A673 (cell line): ENCODE data around the gene C17orf67. TPM values are rescaled to one million over a fixed set of nuclear protein-coding genes. Genes with fewer than 3 reads are reported as not detected.

Experiments
- BruUV-seq: library from RNA; stranded (reverse); fragments of 400-500 nt; replicated peaks from 2 replicates; lab custom pipeline; 2021; lab: Mats Ljungman, UMichigan
- CTCF ChIA-PET: fragments of 300-600 bp; sonication (Branson Sonifier 250); formaldehyde crosslinking; loops from one replicate; lab custom pipeline; 2022; ENCODE audit warnings: antibody characterized with exemption; lab: Charles Lee
- POLR2A ChIA-PET: fragments of 300-600 bp; sonication (Branson Sonifier 250); formaldehyde crosslinking; loops from one replicate; lab custom pipeline; 2022; ENCODE audit warnings: antibody characterized with exemption; ENCODE audit not compliant: low non-redundant PET; lab: Charles Lee
- DNase-seq: peaks from one replicate; pipeline ENCODE4 v3.0.0-alpha.2; 2015; ENCODE audit warnings: low spot score
- H3K27ac ChIP-seq: fragments of 200-600 bp; sonication (generic); 2 replicates; pipeline ENCODE4 v1.5.1; 2016; ENCODE audit warnings: mixed run types, low read depth, mild to moderate bottlenecking, mixed read lengths, antibody characterized with exemption, low read length; ENCODE audit not compliant: poor library complexity, severe bottlenecking
- H3K27me3 ChIP-seq: fragments of 200-600 bp; sonication (generic); replicated peaks from 2 replicates; pipeline ENCODE4 v1.6.1; 2017; ENCODE audit warnings: mixed run types, low read depth, mild to moderate bottlenecking, mixed read lengths, antibody characterized with exemption, low read length; ENCODE audit not compliant: insufficient read depth, poor library complexity
- H3K36me3 ChIP-seq: fragments of 200-600 bp; sonication (generic); 2 replicates; pipeline ENCODE4 v1.6.1; 2016; ENCODE audit warnings: mixed run types, mild to moderate bottlenecking, mixed read lengths, antibody characterized with exemption, low read length; ENCODE audit not compliant: insufficient read depth, poor library complexity, severe bottlenecking
- H3K4me1 ChIP-seq: fragments of 200-600 bp; sonication (generic); 2 replicates; pipeline ENCODE4 v1.6.1; 2017; ENCODE audit warnings: mixed run types, mild to moderate bottlenecking, mixed read lengths, antibody characterized with exemption, low read length; ENCODE audit not compliant: insufficient read depth, poor library complexity, severe bottlenecking
- H3K4me3 ChIP-seq: fragments of 200-600 bp; sonication (generic); 2 replicates; pipeline ENCODE4 v1.5.1; 2016; ENCODE audit warnings: low read depth, mixed run types, mild to moderate bottlenecking, mixed read lengths, low read length; ENCODE audit not compliant: poor library complexity, severe bottlenecking
- H3K9me3 ChIP-seq: fragments of 200-600 bp; sonication (generic); 2 replicates; pipeline ENCODE4 v1.6.1; 2016; ENCODE audit warnings: mixed run types, low read depth, mild to moderate bottlenecking, mixed read lengths, antibody characterized with exemption, low read length; ENCODE audit not compliant: poor library complexity, severe bottlenecking
- EZH2 ChIP-seq: fragments of 200-600 bp; sonication (generic); IDR thresholded peaks from 2 replicates; pipeline ENCODE4 v1.6.1; 2017; ENCODE audit warnings: borderline replicate concordance, low read depth, mild to moderate bottlenecking, mixed read lengths, antibody characterized with exemption, low read length; ENCODE audit not compliant: poor library complexity, severe bottlenecking
- intact Hi-C: fragments of 100-400 bp; cut with micrococcal nuclease; formaldehyde crosslinking; loops from one replicate; pipeline ENCODE4 v1.10.0; 2022; ENCODE audit not compliant: unreplicated experiment
- total RNA-seq: library from RNA; stranded (reverse); gene quantifications from 2 replicates; pipeline ENCODE4 v1.2.3, GENCODE V29; 2021
- TF ChIP-seq, protein P1 (sequence below): fragments of 300-800, 200-600 bp; sonication (generic); conservative IDR thresholded peaks from 2 replicates; pipeline ENCODE4 v1.5.1; 2017; ENCODE audit warnings: low read depth, mild to moderate bottlenecking, antibody characterized with exemption, low read length, moderate library complexity, mixed read lengths

The C17orf67 gene
- total RNA-seq, 1 experiment from 2014 or later, result 2.7 TPM

DNA sequence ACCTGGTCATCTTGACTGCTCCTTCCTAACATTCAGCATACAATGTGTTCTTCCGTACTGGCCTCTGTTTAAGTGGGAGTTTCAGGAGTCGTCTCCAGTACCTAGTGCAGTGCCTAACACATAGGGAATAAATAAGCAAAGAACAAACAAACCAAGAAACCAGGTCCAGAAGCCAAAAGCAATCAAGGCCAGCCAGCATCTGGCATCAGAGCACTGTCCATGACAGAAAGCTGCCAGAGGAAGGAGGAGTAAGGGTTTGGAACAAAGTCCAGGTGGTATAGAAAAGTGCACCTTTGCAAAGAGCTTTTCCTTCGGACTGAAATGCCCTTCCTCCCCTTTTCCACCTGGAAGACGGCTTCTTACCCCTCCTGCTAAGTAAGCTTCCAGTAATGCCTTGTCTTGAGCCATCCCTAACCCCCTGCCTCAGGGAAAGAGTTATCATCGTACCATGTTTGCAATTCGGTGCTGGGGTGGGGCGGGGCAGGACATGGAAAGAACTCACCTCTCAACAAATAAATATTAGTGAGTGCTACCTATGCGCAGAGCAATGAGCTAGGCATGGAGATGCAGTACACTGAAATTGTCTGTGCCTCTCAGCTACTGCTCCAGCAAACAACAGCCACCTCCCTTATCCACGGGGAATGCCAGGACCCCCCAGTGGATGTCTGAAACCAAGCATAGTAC, 47.6 kb downstream of the C17orf67 start:
- intact Hi-C loops, result no loop called here
- CTCF ChIA-PET, result no interaction called here
- Histone ChIP-seq H3K4me3 (no peak overlapping the region), H3K4me1 (no peaks in the 10 kb centered on the region), H3K27ac (no peak overlapping the region), H3K36me3 (no peaks in the 10 kb centered on the region), H3K9me3 (no peaks in the 10 kb centered on the region), H3K27me3 (no peaks in the 10 kb centered on the region)
- no peak for DNase-seq
- TF ChIP-seq, protein P1, sequence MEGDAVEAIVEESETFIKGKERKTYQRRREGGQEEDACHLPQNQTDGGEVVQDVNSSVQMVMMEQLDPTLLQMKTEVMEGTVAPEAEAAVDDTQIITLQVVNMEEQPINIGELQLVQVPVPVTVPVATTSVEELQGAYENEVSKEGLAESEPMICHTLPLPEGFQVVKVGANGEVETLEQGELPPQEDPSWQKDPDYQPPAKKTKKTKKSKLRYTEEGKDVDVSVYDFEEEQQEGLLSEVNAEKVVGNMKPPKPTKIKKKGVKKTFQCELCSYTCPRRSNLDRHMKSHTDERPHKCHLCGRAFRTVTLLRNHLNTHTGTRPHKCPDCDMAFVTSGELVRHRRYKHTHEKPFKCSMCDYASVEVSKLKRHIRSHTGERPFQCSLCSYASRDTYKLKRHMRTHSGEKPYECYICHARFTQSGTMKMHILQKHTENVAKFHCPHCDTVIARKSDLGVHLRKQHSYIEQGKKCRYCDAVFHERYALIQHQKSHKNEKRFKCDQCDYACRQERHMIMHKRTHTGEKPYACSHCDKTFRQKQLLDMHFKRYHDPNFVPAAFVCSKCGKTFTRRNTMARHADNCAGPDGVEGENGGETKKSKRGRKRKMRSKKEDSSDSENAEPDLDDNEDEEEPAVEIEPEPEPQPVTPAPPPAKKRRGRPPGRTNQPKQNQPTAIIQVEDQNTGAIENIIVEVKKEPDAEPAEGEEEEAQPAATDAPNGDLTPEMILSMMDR, result no peak
- no peak for TF ChIP-seq EZH2
- POLR2A ChIA-PET, result no interaction called here
- BruUV-seq, result no TSS peak

DNA sequence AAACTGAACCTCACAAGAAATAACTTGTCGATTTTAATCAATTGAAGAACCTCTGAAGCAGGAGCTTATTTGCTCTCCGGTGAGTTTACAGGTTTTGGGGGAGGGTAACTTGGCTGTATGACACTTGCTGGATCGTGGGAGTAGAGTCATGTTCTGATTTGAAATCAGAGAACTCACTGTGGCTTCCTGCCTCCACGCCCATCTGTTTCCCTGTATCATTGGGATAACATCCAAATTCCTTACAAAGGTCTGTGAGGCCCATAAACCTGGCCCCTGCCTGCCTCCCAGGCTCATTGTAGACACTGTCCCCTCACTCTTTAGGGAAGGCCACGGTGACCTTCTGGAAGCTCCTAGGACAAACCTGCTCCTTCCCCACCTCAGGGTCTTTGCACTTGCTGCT, 48.3 kb downstream of the C17orf67 start:
- ChIA-PET CTCF (interaction anchor here (0.6 kb wide), 1 partner anchor 34 kb away, joined by 3 read pairs; no protein-coding TSS in a partner anchor), POLR2A (no interaction called here)
- Histone ChIP-seq H3K4me3 (no peak overlapping the region), H3K27me3 (no peaks in the 10 kb centered on the region), H3K27ac (no peak overlapping the region), H3K36me3 (no peaks in the 10 kb centered on the region), H3K4me1 (peaks cover 7% of the 10 kb centered on the region), H3K9me3 (no peaks in the 10 kb centered on the region)
- TF ChIP-seq EZH2, result no peak
- TF ChIP-seq, protein P1, result no peak
- BruUV-seq, result no TSS peak
- no peak for DNase-seq
- intact Hi-C loops, result no loop called here

DNA sequence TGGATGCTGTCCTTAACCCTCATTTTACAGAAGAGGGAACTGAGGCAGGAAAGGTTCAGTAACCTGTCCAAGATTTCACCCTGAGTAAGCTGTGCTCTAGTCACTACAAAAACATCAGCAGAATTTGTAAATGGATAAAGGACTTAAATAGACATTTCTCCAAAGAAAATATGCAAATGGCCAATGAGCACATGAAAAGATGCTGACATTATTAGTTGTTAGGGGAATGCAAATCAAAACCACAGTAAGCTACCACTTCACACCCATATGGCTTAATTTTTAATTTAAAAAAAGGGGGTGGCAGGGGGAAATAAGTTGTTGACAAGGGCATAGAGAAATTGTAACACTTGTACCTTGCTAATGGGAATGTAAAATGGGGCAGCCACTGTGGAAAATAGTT, 51.4 kb downstream of the C17orf67 start:
- Histone ChIP-seq H3K4me3 (no peak overlapping the region), H3K27ac (no peak overlapping the region), H3K9me3 (no peaks in the 10 kb centered on the region), H3K4me1 (peaks cover 16% of the 10 kb centered on the region), H3K27me3 (no peaks in the 10 kb centered on the region), H3K36me3 (no peaks in the 10 kb centered on the region)
- POLR2A ChIA-PET, result no interaction called here
- intact Hi-C loops, result no loop called here
- CTCF ChIA-PET, result no interaction called here
- no TSS peak for BruUV-seq
- DNase-seq, result no peak
- no peak for TF ChIP-seq EZH2
- TF ChIP-seq, protein P1, result no peak
